GM19397 (cell line): ENCODE results near the gene LGALS8.
"Not testable (repeated sequence)": the region's sequence is repeated elsewhere in the genome, so short reads cannot be mapped to it uniquely, and the experiment has no call there.

Experiments used
- ATAC-seq: cut with Tn5 transposase; IDR thresholded peaks from one replicate; pipeline ENCODE4 v1.9.1; 2021; ENCODE audit warnings: mild to moderate bottlenecking, moderate library complexity; ENCODE audit not compliant: unreplicated experiment

LGALS8 gene

GRCh38 chr1:236523704-236524141 lies at the start of gene LGALS8:
TSS of gene LGALS8 (plus strand) at chr1:236523982. CDS start at chr1:236526071, 2,089 bp downstream.
- ATAC-seq, result peak; percentile 62

GRCh38 chr1:236476019-236476418 lies 47.8 kb upstream of the LGALS8 start:
- no peak for ATAC-seq

- no peak for ATAC-seq
Observed at GRCh38 chr1:236480758-236481436, 42.9 kb upstream of the LGALS8 start.

GRCh38 chr1:236484310-236484971 lies 39.3 kb upstream of the LGALS8 start:
- ATAC-seq, result no peak

- no peak for ATAC-seq
Observed at GRCh38 chr1:236486356-236487002, 37.3 kb upstream of the LGALS8 start.

- not testable (repeated sequence) for ATAC-seq
Observed at GRCh38 chr1:236489161-236489560, 34.6 kb upstream of the LGALS8 start.

- ATAC-seq, result no peak
Observed at GRCh38 chr1:236489710-236490377, 33.9 kb upstream of the LGALS8 start.

GRCh38 chr1:236491469-236492136 lies 32.2 kb upstream of the LGALS8 start:
- no peak for ATAC-seq

GRCh38 chr1:236492378-236492777 lies 31.4 kb upstream of the LGALS8 start:
- no peak for ATAC-seq

- ATAC-seq, result no peak
Observed at GRCh38 chr1:236494082-236494481, 29.7 kb upstream of the LGALS8 start.

GRCh38 chr1:236494586-236495466 lies 29.0 kb upstream of the LGALS8 start:
- no peak for ATAC-seq

- ATAC-seq, result no peak
Observed at GRCh38 chr1:236495467-236496112, 28.2 kb upstream of the LGALS8 start.

GRCh38 chr1:236497908-236498307 lies 25.9 kb upstream of the LGALS8 start:
- ATAC-seq, result no peak

GRCh38 chr1:236501093-236501492 lies 22.7 kb upstream of the LGALS8 start:
- no peak for ATAC-seq

- no peak for ATAC-seq
Observed at GRCh38 chr1:236502579-236502971, 21.2 kb upstream of the LGALS8 start.

- no peak for ATAC-seq
Observed at GRCh38 chr1:236502972-236503639, 20.7 kb upstream of the LGALS8 start.

- not testable (repeated sequence) for ATAC-seq
Observed at GRCh38 chr1:236504338-236504737, 19.4 kb upstream of the LGALS8 start.

GRCh38 chr1:236507022-236507700 lies 16.6 kb upstream of the LGALS8 start:
- no peak for ATAC-seq
